IPS-NIHi11 (cell line): ENCODE measurements around the gene ANK3.

Source experiments
- DNase-seq: peaks from one replicate; pipeline ENCODE4 v3.0.0; 2012; ENCODE audit warnings: mixed read lengths, low spot score

Gene ANK3

DNA sequence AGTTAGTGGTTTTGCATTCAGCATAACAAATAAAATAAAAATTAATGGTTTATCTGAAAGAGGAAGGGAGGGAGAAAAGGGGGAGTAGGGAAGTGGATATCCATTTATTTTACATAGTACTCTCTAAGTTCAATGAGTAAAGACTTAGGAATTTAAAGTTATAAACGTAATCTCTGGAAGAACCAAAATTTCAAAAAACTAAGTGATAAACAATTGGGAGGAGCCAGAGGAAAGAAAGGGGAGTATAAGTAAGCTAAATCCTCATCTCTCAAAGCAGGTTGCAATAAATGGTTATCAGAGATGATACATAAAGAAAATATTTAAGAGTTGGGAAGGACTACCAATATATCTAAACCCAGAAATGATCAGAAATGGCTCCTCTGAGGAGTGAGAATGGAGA, 46.4 kb downstream of the ANK3 start:
- no peak for DNase-seq

DNA sequence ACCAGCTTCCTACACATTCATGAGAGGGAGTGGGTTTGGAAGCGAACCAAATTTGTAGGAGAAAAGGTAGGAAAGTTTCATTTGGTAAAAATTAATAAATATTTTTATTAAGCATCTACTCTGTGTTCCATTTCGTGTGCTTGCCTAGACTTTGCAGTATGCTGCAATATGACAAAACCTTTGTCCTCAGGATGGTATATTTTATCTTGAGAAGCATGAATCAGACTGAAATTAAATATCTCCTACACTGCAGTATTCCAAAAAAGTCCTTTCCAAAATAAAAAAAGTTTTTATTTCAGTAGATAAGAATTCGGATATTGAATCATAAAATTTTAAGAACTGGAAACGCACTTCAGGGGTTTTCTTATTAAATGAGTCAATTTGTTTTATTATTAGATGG, 47.7 kb downstream of the ANK3 start:
- no peak for DNase-seq

DNA sequence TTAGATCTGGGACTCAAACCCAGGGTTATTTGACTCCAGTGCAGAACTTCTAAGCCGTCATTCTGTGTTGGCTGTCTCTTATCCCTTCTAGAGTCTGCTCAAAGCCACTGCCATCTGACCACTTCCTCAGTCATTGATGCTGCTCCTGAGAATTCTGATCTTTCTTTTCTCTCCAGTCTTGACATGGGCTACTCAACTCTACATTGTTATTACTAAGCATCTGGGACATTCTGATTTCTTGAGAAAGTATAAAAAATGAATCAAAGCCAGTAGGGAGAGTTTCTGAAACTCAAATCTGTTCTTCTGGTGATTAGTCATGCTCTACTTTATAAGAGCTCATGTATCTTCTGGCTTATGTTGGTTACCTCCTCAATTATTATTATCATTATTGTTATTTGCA, 48.7 kb downstream of the ANK3 start:
- no peak for DNase-seq

DNA sequence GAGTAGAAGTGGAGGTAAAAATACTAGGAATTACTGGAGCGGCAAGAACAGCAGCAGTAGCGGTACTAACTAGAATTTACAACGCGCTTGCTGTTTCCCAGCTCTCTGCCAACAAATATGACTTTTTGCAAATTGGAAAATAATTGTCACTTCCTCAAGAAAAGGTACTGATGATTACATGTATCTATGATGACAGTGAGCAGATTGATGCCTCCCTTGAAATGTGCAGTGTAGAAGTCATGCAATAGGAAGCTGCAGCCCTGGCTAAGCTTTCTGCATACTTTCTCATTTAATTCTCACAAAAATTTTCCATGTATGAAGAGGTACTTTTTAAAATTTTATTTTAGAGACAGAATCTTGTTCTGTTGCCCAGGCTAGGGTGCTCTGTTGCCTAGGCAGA, 49.9 kb downstream of the ANK3 start:
- DNase-seq: no peak

DNA sequence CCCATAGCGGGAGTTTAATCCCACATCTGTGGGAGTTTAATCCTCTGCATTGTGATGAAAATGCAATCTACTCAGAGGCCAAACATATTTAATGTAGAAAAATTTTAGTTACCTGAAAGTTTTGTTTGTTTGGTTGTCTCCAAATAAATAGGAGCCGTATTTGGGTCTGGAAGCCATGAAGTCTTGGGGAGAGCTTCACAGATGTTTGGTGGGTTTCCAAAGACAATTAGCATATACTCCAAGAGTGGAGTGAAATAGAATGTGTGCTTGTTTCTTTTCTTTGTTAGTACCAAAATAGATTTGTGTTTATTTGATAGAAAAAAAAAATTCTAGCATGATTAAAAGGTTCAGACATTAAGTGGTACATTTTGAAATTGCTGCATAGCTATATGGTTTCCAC, 50.9 kb downstream of the ANK3 start:
- DNase-seq: no peak

DNA sequence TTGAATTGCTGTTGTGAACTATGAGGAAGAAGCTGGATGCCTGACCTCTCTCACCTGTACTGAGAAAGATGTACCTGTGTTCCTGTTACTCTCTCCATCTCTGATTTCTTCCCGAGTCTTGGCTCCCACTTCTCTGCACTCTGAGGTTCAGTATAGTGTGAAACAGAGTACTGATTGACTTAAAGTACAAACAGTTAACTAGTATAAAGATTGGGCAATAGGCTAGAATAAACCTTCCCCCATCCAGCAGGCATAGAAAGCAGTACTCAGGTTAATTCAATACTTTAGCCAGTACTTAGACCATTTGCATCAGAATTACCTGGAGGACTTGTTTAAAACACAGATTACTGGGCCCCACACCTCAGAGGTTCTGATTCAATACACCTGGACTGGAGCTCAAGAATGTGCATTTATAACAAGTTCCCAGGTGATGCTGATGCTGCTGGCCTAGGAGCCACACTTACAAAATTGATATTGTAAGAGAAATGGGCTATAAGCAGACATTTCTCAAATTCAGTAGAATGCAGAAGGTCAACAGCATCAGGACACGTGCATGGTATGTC, 51.6 kb downstream of the ANK3 start:
- DNase-seq: no peak

DNA sequence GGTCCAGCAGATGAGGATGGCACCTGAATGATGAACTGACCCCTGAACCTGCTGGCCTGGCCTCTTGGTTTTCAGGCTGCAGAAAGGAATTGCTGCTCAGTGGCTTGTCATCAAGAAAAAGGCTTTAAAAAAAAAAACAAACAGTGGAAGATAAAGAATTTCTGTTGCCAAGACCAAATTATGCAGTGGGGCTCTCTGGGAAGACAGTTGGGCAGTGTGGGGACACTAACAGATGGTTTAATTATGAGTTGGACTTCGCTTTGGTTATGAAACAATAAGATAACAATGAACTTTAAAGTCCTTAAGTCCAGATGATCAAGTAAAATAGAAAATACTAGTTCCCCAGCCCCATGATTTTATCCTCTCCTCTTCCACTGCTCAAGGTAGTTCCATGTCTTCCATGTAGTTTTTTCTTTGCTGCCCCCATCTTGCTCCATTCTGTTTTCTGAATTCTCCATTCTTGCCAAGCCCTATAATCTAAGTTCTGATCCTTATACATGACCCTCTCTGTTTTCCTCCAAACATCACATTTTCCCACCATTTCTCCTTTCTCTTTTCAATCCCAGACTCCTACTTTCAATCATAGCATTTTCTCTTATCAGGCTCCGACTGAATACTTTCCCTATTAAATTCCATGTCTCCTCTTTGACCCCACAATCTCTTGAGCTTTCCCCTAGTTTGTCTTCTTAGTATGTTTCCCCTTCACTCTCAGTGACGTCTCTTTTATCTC, 52.6 kb downstream of the ANK3 start:
- DNase-seq: no peak

DNA sequence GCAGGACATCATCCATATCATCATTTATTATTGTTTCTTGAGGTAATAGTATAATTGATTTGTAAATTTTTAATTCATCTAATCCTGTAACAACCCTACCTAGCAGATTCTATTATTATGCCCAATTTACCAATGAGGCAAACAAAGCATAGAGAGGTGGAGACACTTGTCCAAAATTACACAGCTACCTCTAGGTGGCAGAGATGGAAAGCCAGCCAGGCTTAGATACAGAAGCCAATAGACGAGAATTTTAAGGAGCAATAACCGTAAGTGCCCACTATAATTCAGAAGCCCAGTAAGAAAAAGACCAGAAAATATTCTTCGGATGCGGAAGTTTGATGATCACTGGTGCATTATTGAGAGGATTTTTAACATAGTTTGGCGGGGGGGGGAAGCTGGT, 54.0 kb downstream of the ANK3 start:
- DNase-seq: no peak

DNA sequence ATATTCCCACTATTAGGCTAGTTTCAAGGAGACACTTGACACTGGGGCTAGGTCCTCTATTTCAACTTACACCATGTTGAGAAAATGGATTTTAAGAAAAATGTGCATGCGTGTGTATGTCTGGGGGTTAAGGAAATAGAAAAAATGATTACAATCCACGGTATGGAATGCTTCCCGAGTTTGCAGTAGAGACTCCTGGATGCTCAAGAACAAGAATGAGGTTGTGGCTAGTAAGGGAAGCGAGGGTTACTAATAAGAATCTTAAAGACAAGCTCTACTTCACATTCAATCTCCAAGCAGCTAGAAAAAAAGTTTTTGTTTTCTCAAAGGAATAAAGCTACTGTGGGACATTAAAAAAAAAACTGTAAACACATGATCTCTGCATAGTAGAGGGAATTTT, 54.7 kb downstream of the ANK3 start:
- DNase-seq: no peak

DNA sequence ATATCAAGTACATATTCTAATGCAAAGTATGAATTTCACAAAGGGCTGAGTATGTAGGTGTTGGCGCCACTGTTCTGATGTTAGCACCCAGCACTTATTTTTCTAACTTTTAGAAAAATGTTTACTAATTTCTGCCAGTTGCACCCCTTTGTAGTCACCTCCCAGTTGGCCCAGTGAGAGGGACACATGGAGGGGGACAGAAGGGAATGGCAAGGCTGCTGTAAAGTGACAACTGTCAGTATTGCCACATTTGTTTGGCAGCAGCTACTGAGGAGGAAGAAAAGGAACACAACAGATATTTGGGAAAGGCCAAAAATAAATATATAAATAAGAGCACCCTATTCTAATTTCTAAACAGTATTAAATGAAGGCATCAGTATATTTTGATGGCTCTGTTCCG, 57.3 kb downstream of the ANK3 start:
- DNase-seq: no peak

DNA sequence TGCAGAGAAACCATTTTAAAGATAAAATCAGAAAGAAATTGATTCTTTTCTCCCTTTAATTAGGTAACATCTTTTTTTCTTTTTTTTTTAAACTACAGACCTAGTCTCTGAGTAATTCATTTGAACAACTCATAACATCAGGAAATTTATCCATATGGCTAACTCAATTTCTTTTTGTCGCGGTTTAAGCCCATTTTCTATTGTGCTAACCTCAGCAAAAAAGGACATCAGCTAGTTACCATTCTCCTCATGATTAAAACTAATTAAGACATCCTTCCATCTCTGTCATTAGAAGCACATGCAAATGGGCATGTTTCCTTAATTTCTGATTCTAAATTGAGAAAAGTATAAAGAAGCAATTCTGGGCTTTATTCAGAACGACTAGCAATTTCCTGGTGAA, 57.8 kb downstream of the ANK3 start:
- no peak for DNase-seq

DNA sequence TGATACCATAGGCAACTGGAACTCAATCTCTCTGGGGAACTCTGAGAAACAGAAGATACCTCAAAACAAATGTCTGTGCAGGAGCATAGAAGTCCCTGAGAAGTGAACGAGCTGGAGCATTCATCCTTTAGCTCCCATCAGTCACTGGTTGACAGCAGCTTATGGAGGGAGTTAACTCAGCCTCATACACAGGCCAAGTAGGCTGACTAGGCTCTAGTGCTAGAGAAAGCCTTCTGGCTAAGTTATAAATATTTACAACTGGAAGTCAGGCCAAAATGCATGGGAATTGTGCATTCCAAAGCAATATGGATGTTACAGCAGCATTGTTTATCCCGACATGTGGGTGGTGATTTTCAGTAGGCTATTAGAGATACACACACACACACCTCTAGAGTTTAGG, 66.5 kb downstream of the ANK3 start:
- no peak for DNase-seq

DNA sequence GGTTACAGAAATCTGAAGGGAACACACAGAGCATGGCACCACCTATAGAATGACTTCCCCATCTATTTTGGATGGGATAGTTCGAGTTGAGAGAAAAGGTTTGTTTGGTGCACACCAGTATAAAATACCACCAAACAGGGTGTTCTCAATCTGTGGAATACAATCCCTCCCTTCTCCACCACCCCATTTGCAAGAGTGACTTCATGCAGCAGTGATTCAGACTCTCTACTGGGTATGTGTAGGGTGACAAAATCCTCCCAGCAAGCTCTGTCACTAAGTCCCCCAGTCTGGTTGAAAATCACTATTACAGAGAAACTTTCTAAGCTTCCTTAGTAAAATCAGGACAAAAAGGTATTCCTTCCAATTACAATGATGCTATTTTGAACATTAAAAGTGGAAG, 69.0 kb downstream of the ANK3 start:
- DNase-seq: no peak

DNA sequence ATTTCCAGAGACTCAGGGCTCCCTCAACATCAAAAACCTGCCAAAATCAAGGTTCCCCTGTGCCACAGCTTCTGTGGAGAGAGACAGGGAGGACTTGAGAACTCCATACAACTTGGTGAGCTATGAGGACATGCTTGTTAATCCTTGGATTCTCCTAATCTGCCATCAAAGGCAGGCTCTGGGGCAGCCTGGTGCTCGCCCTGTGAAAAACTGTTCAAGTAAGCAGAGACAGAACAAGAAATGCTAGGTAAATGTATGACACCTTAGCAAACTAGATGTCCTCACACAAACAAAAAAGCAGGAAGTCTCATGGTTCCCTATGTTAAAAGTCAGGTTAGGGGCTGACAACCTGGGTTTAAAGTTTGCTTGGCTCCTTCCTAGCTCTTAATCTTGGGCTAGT, 73.6 kb downstream of the ANK3 start:
- DNase-seq: no peak

DNA sequence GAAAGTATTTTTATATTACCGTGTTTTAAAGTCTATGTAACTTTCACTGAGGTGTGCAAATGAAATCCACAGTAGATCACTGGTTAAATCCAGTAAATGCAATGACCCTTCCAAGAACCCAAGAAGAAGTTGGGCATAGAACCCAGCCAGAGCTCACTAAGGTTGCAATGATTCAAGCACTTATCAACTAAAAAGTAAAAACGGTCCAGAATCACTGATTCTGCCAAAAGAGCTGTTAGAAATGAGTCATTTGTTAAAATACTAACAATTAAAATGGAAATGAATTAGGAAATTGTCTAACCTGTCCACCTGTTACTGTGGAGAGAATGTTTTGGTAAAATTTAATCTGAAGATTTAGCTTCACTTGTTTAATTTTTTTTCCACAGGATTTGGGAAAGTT, 74.4 kb downstream of the ANK3 start:
- no peak for DNase-seq

DNA sequence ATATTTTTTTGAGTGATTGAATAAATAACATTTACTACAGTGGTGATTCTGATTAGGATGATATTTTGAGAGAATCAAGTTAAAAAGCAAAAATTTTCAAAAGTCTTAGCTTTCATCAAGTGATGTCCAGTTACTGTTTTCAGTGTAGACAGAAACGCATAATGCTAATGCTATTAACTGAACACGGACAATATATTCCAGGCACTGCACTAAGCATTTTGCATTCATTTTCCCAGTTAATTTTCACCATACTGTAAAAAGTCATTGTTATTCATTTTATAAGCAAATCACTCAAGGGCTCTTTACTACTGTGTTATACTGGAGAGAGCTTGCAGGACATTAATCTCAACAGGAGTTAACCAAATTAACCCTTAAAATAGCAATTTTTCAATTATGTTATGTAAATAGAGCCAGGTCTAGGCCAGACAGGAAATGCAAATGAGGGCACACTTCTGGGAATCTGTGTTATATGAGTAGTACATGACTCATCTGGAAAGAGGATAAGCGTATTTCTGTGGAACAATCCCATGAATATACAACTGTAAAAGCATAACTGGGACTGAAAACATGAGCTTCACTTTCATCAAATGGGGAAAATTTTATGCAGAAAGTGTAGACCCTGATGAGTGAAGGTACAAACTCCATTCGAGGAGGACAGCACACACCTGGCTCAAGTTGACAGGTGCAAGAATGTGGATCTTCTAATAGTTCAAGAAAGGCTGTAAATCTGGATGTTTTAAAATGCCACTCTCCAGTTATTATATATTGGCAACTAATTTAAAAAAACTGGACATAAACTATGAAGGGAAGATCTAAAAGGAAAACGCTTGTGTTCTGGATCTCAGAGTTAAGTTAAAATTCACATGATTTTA, 75.4 kb downstream of the ANK3 start:
- DNase-seq: no peak

DNA sequence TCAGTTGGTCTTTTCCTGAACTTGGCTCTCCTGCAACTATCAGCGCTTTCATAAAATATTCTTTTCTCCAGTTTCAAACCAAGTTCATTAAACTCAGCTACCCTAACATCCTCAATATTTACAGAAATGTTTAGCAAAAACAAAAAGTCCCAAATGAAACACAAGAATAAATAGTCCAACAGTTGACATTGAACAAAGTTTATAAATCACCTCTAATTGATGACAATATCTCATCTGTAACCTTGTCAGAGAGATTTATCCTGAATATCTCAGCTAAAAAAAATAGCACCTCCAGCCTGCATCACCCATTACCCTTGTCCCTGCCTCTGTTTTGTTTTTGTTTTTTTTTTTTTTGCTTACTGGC, 76.1 kb downstream of the ANK3 start:
- DNase-seq: no peak

DNA sequence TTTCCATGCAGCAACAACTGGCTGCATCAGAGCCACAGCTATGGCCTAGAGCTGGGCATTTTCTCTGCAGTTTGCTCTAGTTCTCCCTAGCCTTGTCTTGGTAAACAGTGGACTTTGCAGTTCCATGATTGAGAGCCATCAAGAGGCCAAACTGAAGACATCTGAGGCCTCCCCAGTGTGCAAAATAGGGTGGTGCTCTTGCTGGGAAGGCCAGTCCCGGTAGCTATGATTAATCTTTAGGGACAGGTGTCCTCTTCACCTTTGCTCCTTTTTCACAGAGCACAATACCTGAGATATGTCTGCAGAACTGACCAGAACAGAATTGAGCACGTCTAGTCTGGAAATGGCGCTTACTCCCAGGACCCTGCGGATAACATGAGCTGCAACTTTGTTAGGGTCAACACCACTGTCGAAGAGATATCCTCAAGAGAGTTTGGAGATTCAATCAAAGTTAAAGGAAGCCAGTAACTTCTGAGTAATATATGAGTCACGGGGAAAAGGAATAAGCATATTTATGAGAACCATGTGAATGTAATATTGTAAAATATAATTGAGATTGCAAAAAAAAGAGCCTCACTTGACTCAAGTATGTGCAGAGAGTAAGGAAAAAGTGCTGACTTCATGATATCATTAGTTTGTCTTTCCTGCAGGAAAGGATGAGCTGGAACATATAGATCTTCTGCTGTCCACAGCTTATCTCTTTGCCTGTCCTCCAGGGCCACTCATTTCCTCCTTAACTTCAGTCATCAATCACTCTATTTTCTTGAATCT, 76.7 kb downstream of the ANK3 start:
- DNase-seq: no peak

DNA sequence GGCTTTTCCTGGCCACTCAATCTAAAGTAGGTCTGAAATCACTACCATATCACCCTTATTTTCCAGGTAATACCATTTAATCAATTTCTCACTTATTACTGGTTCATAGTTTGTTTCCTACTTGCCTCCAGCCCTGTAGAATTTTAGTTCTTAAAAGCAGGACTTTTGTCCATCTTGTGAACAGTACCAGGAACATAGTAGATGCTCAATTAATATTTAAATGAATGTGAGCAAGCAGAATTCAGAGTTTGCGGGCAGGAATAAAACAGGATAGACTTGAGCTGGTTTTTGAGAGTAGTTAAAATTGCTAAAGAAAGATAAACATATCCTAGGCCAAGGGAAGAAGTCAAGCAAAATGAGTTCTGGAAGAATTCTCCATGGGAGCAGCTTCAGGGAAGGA, 77.9 kb downstream of the ANK3 start:
- DNase-seq: no peak

DNA sequence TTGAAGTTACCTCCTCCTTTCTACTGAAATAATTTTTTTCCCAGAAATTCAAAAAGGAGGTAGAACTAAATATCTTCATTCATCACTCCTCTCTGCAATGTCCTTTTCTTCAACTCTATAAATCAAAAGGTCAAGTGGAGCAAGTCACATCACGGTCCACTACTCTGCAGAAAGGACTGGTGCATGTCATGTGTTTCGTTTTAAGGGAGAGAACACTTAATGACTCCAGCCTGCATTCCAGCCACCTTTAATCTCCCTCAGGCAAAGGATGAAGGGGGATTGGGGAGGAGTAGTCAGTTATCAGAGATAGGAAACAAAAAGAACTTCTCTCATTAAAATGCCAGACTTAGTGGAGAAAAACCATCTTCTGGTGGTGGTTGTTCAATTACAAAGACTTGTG, 78.9 kb downstream of the ANK3 start:
- no peak for DNase-seq

DNA sequence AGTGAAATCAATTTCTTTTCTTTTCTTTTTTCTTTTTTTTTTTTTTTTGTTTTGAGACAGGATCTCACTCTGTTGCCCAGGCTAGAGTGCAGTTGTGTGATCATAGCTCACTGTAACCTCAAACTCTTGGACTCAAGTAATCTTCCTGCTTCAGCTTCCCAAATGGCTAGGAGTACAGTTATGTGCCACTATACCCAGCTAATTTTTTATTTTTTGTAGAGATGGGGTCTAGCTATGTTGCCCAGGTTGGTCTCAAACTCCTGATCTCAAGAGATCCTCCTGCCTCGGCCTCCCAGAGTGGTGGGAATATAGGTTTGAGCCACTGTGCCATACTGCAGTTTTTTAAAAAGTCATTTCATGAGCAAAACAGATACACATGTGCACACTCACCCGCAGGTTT, 79.8 kb downstream of the ANK3 start:
- DNase-seq: no peak

DNA sequence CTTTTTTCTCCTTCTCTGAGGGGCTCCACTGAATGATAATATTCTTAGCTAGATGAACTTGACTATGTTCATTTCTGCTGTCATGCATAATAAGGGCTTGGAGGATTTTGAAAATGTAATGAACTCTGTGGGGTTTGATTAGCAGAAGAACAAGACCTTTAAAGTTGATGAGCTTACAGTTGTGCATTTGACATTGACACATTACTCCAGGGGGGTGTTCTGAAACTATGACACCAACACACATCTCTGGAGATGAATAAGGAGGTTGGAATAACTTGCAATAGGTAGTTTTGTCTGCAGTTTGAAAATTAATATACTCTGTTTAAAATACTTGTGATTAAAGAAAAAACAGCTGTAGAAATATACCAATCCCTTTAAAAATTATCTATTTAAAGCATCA, 80.3 kb downstream of the ANK3 start:
- no peak for DNase-seq

DNA sequence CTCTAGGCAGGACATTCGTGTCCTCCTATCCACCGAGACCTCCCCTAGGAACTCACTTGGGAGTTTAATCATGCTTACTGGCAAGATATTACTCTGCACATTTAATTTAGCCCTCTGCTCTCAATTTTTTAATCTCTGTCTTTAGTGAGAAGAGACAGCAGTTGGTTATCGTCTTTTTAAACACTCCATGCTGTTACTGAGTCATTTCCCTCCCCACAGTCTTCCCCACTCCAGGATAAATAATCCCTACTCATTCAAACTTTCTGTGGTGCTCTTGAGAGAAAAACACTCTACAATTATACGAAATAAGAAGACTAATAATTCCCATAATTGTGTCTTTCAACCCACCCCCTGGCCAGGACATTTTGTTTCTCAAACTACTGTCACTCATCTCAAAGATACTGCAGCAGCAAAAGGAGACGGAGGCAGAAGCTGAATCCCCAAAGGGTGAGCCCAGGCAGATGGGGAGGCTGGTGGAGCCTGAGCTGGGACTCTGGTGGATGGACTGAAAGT, 84.2 kb downstream of the ANK3 start:
- no peak for DNase-seq
